ENCODE measurements around the gene HINFP.

DNA sequence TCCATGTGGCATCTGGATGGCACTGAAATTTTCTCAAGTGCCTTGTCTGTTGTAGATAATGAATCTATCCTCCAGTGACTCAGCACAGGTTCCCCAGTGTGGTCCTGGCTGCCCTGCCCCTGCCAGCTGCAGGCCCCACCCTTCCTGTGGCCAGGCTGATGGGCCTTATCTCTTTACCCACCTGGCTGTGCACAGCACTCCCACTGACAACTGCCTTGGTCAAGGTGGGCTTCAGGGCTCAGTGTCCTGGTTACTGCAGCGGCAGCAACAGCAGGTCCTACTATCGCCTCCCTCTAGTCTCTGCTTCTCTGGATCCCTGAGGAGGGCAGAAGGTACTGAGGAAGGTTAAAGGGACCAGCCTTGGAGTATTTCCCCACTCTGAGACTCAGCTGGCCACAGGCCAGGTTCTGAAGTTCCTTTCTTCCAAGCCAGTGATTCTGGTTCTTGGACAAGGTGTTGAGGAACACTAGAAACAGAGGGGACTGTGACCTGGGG, 33.6 kb upstream of the HINFP start:
- TF ChIP-seq ZNF70 (CRISPR knock-in tag; IDR thresholded peaks at IDR 0.05) (no peak), SNAI2 (CRISPR knock-in tag; IDR thresholded peaks at IDR 0.05) (no peak), ZFP3 (CRISPR knock-in tag; IDR thresholded peaks at IDR 0.05) (no peak), ZNF8 (CRISPR knock-in tag; IDR thresholded peaks at IDR 0.05) (no peak), GLIS3 (CRISPR knock-in tag; IDR thresholded peaks at IDR 0.05) (no peak), CSDC2 (CRISPR knock-in tag; IDR thresholded peaks at IDR 0.05) (no peak), TOX (CRISPR knock-in tag; IDR thresholded peaks at IDR 0.05; ENCODE audit: borderline replicate concordance) (no peak), PPARA (CRISPR knock-in tag; IDR thresholded peaks at IDR 0.05; ENCODE audit: borderline replicate concordance) (no peak)
- TF ChIP-seq, protein P1, sequence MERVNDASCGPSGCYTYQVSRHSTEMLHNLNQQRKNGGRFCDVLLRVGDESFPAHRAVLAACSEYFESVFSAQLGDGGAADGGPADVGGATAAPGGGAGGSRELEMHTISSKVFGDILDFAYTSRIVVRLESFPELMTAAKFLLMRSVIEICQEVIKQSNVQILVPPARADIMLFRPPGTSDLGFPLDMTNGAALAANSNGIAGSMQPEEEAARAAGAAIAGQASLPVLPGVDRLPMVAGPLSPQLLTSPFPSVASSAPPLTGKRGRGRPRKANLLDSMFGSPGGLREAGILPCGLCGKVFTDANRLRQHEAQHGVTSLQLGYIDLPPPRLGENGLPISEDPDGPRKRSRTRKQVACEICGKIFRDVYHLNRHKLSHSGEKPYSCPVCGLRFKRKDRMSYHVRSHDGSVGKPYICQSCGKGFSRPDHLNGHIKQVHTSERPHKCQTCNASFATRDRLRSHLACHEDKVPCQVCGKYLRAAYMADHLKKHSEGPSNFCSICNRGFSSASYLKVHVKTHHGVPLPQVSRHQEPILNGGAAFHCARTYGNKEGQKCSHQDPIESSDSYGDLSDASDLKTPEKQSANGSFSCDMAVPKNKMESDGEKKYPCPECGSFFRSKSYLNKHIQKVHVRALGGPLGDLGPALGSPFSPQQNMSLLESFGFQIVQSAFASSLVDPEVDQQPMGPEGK (CRISPR knock-in tag; IDR thresholded peaks at IDR 0.05; ENCODE audit: borderline replicate concordance), result no peak
